DOHH2 (cell line): ENCODE results near the gene AMZ1.

Source experiments
- EZH2phosphoT487 ChIP-seq: fragments of 200-600 bp; sonication (generic); IDR thresholded peaks from 2 replicates; pipeline ENCODE4 v1.6.1; 2017; ENCODE audit warnings: borderline replicate concordance, mild to moderate bottlenecking, antibody characterized with exemption, low read length, moderate library complexity, mixed read lengths
- TF ChIP-seq, protein P1 (sequence below): fragments of 200-600 bp; sonication (generic); IDR thresholded peaks from one replicate; pipeline ENCODE4 v1.5.1; 2014; ENCODE audit warnings: antibody characterized with exemption, mild to moderate bottlenecking, low read depth, low read length; ENCODE audit not compliant: poor library complexity, severe bottlenecking

DNA sequence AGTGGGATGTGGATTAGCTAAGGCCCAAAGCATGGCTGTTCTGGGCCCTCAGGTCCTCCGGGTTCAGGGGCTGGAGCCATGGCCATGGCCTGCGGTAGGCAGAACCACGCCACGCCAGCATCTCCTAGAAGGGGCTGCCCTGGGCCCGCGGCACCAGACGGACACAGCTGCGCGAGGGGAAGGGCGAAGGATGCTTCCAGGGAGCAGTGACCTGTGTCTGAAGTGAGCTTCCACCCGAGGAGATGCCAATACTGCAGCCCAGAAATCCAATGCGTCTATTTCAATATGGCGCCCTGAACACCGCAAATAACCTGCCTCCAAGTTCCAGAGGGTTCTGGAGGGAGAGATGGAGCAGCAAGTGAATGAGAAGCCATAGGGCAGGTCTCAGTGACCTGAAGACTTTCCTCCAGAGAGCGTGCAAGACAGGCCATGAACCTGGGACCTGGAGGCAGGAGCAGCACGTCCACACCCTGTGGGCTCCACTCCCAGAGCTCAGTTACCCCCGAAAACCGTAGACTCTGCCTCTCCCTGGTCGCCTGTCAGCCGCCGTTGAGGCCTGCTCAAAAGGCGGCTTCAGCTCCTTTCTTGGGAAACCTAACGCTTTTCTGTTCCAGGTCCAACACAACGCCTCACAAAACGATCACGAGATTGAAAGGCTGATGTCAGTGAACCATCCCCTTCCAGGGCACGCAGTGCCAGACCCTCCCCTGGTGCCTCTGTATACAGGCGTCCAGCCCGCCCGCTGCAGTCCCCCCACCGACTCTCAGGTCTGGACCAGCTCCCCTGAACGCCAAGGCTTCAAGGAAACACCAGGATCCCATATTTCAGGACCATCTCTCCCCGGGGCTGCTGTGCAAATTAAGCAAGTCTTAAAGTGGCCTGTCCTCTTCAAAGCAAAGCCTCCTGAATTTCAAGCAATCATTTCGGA lies 37.4 kb downstream of the AMZ1 start:
- TF ChIP-seq, protein P1, sequence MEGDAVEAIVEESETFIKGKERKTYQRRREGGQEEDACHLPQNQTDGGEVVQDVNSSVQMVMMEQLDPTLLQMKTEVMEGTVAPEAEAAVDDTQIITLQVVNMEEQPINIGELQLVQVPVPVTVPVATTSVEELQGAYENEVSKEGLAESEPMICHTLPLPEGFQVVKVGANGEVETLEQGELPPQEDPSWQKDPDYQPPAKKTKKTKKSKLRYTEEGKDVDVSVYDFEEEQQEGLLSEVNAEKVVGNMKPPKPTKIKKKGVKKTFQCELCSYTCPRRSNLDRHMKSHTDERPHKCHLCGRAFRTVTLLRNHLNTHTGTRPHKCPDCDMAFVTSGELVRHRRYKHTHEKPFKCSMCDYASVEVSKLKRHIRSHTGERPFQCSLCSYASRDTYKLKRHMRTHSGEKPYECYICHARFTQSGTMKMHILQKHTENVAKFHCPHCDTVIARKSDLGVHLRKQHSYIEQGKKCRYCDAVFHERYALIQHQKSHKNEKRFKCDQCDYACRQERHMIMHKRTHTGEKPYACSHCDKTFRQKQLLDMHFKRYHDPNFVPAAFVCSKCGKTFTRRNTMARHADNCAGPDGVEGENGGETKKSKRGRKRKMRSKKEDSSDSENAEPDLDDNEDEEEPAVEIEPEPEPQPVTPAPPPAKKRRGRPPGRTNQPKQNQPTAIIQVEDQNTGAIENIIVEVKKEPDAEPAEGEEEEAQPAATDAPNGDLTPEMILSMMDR, result no peak
- no peak for TF ChIP-seq EZH2phosphoT487
